GM21515 (cell line): Measurements from ENCODE around the gene HTRA2.
"Not testable (repeated sequence)": the region's sequence is repeated elsewhere in the genome, so short reads cannot be mapped to it uniquely, and the experiment has no call there.

Source experiments
- ATAC-seq: cut with Tn5 transposase; IDR thresholded peaks from one replicate; pipeline ENCODE4 v1.9.1; 2021; ENCODE audit not compliant: unreplicated experiment

The HTRA2 gene

DNA sequence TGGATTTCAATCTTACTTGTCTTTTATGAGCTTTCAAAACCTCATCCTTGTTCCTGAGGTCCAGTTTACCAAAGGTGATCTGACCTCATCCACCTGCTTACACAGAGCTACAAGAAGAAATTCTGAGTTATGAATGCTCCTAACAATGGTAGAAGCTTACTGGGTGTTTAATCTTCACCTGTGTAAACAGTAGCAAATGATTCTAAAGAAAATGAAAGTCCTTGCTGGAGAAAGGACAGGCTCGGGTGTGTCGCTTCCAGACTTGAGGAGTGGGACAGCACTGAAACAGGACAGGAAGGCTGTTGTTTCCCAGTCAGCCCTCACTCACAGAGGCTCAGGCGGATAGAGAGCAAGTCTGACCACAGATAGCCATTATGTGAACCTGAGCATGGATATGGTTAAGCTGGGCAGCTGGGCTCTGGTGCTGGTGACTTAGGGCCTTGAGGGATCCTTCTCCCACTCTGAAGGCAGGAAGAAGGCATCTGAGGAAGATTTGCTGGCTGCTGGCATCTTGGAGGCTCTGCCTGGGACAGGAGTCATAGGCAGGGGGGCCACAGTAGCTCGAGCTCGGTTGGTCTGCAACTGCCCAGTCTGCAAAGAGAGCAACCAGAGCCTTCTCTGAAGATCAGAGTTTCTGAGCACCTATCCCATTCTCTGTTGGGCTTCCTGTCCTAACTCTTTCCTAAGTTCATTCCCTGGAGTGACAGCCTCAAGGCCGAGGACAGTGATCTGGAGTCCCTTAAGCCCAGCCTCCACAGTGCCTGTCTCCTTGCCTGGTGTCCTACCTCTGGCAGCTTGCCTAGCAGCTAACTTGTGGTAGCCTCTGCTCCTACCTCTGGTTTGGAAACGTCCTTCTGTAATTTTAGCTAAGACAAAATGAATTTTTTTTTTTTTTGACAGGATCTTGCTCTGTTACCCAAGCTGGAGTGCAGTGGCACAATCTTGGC is 28.8 kb downstream of the HTRA2 start:
- no peak for ATAC-seq

DNA sequence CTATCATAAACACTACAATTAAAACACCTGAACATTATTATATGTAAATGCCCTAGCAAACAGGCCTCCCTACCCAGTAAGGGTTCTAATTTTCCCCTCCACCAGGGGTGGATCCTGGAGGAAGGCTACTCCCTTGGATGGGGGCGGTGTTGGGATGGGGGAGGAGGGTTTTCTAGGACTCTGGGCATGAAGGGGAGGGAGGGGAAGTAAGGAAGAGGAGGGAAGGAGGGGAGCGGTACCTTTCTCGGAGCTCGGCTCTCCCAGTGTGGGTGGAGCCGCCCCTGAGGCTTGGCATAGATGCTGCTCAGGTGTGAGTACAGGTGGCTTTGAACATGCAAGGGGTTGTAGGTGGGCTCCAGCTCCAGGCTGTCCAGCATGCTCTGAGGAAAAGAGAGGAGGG is 30.2 kb downstream of the HTRA2 start:
- ATAC-seq = no peak

DNA sequence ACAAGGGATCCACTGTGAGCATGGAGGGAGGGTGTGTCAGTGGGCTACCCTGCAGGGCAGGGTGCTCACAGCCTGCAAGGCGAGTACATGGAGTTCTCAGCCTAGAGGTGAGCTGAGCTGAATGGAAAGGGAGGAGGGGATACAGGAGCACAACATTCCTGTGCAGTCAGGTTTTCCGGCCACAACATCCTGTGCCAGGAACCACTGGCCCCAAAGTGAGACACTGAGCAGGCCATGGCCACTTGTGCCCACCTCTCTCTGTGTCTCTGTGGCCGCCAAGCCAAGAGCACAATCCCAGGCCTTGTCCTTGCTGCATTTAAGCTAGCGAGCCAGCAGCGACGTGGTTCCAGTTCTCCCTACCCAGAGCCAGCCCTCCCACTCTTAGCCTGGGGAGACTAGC is 30.9 kb downstream of the HTRA2 start:
- no peak for ATAC-seq

DNA sequence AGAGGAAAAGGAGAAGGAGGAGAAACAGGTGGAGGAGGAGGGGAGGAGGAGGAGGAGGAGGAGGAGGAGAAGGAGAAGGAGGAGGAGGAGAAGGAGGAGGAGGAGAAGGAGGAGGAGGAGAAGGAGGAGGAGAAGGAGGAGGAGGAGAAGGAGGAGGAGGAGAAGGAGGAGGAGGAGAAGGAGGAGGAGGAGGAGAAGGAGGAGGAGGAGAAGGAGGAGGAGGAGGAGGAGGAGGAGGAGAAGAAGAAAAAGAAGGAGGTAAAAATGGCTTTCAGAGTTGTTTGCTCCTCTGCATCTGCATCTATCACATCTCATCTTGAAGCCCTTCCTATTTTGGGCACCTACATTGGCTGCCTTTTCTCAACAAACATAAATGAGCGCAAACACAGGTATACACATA is 31.3 kb downstream of the HTRA2 start:
- ATAC-seq = not testable (repeated sequence)

DNA sequence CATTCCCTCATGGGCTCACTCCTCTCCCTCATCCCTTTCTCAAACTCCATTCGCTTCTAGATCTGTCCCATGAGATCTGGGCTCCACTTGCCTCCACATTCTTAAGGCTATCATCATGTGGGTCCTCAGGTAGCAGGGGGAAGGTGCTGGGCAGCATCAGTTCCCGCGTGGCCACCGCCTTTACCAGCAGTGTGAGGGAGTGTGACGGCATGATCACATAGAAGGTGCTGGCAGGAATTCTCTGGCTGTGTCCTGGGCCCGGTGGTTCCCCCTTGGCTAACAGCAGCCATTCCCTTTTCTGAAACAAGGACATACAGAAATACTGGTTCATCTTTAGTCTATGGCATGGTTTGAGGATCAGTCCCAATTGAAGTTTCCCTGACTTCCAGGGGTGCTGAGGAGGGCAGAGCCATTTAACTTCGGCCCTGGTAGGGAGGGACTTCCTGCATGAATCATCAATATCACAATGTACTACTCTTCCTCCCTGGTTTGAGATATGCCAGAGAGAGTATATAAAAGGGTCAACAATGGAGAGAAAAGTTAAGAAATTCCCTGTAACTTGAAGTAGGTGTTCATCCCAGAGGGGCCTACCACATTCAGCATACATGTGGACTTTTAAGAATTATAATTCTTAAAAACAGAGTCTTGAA is 32.5 kb downstream of the HTRA2 start:
- ATAC-seq = no peak

DNA sequence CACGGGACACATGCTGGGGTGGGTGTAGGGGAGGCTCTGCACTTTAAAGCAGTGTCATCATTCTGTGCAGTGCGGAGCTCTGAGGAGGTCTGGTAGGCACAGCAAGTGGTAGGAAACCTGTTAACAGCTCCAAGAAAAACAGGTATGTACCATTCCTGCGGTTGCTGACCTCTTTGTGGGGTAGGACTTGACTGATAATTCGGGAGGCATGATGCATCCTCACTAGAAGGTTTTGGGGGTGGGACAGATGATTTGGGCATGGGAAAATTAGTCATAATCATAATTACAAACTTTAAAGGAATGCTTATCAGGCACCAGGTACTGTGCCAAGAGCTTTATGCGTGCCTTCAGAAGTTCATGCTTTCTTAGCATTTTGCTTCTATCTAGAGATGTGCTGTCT is 34.5 kb downstream of the HTRA2 start:
- no peak for ATAC-seq

DNA sequence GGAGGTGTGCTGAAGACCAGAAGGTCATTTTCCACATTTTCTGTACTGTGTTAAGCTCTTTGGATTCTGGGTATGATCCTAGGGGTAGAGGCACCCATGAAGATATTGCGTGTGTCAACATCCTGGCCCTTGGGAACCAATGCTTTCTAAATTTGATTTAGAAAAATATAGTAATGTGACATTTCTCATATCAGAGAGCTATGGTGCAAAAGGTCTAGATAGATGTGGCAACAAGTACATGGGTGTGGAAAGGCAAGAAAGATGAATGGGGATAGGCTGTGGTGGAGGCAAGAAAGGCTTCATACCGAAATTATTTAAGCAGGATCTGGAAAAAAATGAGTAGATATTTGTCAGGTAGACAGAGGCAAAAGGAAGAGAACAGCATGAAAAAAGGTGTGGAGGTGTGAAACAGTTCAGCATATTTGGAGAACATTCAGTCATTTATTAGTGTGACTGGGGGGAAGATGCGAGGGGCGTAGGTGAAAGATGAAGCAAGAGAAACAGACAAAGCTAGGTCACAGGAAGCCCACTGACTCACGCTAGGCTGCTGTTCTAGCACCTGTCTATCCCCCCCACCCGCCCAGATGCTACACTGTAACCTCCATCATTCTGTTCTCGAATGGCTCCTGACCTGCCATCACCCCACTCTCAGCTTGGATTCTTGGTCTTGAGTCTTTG is 36.5 kb downstream of the HTRA2 start:
- no peak for ATAC-seq

DNA sequence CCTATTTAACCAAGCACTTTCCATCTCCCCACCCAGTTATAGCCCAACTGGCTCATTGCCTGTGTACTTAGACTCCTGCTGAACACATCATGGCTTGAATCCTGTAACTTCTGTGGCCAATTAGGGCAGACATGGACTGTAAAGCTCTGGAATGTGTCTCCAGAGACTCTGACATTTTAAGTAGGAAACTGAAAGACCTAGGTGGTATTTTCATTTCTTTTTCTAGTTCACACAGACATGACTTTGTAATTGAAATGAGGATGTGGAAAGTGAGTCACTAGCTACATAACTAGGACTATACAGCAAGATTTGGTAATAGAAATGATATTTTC is 37.0 kb downstream of the HTRA2 start:
- ATAC-seq = no peak

DNA sequence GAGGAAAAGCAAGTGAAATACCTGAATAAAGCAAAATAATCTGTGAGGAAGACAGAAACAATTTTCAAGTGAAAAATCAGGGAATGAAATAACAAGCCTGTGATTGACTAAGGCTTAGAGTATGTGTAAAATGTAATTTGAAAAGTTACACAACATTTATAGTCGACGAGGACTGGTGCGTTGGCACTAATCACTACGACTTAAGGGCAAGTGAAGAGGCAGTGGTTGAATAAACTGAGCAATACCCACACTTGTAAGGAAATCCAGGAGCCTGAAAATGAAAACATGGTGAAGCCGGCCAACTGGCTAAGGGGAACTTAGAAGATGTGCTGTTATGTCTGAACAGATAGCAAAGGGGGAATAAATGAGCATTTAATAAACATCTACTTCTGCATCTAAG is 38.1 kb downstream of the HTRA2 start:
- ATAC-seq = no peak

DNA sequence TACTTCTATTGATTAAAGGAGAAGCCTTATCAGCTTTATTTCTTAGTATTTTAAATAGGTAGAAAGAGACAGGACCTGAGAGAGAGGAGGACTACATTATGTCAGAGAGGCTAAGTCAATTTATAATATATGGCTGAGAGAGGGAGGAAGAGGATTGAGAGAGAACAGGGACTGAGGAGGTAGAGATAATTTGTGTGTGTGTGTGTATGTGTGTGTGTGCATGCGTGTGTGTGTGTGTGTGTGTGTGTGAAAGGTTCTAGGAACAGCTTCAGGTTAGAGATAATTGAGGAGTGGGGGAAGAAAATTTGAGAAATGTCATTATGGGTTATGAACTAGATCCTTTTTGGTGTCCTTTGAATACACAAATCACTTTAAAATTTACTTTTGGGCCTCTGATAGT is 40.0 kb downstream of the HTRA2 start:
- no peak for ATAC-seq

DNA sequence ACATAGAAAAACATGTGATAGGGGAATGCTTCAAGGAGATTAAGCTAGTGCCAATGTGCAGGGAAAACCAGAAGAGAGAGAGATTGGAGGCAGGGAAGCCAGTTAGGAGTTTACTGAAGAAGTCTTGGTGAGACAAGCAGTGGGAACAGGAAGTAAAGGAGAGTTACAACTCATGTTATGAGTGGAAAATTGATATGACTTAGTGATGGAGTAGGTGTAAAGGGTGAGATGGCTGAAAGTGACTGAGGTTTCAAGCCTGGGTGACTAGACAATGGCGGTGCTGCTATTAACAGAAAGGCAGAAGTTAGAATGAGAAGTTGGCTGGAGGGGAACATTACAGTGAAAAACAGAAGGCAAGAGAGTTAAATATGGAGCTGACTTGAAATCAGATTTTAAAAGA is 41.3 kb downstream of the HTRA2 start:
- ATAC-seq = peak; percentile 61

DNA sequence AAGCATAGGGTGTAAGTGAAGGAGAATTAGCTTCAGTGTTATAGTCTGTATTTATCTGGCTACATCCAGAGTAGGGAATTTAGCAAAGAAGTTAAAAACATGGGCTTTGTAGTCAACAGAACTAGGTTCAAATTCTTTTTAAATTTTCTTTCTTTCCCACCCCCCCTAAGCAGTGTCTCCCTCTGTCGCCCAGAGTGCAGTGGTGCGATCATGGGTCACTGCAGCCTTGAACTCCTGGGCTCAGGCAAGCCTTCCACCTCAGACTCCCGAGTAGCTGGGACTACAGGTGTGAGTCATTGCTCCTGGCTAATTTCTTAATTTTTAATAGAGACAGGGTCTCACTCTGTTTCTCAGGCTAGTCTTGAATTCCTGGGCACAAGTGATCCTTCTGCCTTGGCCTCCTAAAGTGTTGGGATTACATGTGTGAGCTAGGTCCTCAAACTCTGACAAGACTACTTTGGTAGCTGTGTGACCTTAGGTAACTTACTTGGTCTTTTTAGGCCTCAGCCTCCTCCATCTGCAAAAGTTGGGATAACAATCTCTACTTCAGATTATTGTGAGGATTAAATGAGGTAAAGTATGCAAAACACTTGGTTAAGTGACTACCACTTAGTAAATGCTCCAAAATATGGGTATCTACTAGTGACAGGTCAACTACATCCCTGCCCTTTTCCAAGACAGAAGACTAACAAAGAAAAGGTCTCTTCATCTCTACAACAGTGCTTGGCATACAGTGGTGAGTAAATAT is 42.6 kb downstream of the HTRA2 start:
- ATAC-seq = no peak

DNA sequence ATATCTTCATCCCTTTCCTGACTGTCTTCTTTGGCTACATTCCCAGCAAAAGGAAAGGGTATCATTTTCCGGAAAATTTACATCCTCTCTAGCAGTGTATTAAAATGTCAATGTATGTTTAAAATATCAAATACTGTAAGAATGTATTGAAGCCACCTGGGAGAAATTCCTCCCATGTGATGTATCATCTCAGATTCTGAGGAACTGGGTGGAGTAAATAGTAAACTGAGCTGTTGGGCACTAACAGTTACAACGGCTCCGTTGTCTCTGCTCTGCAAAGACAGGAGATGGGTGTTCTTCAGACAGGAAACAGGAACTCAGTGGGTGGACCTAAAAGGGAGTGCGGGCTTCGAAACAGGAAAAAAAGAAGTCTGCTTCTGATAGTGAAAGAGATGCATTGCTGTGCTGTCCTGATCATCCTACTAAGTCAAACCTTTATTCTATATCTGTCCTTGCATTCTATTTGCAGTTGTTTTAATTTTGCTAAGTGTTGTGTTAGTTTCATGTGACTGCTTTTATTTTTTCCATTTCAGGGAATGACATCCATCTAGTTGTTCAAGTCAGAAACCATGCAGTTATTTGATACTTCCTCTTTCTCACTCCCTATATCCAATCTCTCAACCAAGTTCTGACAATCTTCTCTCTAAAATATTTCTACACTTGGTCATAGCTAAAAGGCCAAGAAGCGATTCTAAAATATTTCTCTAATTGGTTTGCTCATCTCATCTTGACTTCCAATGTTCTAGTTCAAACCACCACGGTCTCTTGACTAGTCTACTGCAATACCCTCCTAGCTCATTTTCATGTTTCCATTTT is 44.2 kb downstream of the HTRA2 start:
- peak; percentile 49 for ATAC-seq

DNA sequence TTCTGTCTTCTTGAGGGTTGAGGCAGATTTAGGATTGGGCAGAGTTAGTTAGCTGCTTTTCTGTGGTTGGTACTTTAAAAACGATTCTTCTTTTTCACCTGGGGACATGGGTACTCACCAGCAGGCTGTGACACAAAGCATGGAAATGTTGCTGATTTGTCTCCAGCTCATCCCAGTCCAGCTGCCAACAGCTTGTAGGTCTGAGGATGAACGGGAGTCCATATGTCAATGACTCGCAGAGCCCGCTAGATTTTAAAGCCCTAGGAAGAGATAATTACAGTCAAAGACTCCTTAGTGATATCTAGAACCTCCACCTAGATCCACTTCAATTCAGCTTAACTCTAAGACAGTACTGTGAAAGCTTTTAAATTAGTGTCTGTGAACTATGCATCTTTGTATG is 45.6 kb downstream of the HTRA2 start:
- no peak for ATAC-seq

DNA sequence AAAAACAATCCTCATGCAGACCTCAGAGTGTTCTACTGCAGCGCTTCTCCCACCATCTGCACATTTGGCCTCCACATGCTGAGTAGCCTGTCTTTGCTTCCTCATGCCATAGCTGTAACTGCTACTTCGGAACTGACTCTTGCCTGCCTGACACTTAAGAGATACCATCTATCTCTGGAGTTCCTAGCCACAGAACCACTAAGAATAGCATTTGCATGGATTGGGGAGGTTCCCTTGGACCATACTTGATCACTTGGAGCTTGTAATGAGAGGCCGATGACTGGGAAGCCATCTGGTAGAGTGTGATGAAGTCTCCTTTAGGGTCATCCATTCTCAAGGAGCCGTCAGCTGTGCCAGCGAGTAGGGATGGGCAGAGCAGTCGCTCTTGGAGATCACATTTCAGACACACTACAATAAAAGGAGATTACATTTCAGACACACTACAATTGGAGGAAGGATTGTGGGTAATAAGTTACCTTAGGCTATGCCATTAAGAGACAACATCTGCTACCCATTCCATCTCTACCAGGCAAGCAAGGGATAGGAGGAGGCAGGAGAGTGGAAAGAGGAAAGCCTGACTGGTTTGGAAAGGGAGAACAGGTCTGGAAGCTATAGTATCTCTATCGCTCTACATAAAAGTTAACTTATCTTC is 46.6 kb downstream of the HTRA2 start:
- ATAC-seq = no peak

DNA sequence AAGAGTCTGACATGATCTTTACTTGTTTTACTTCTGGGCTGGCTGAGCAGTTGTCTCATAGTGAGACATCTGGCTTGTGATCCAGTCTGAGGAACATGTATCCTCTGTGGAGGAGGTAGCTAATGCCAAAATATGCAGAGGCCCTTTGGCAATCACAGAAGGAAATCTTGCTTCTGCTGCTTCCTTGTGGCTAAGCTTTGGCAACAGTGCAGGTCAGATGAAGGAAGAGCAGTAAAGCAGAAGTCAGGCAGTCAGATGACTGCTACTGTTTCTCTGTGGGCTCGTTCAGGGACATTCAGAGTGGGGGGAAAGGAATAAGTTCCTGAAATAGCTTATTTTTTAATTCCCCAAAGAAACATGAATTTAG is 47.1 kb downstream of the HTRA2 start:
- ATAC-seq = no peak

DNA sequence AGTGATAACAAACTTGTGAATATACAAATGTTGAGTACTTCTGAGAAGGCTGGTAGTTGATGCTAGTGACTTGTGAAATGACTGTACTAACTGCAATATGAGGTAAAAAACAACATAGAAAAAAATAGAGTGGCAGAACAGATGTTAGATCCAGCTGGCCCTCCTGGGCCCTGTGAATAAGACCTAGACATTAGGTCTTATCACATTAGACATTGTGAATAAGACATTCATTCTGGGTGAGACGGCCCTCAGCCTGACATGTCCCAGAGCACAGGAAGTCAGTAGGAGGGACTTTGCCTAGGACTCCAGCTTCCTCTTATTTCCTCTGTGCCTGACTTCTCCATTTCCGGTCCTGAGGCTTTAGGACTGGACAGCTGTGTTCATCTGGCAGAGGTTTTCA is 47.7 kb downstream of the HTRA2 start:
- ATAC-seq = no peak

DNA sequence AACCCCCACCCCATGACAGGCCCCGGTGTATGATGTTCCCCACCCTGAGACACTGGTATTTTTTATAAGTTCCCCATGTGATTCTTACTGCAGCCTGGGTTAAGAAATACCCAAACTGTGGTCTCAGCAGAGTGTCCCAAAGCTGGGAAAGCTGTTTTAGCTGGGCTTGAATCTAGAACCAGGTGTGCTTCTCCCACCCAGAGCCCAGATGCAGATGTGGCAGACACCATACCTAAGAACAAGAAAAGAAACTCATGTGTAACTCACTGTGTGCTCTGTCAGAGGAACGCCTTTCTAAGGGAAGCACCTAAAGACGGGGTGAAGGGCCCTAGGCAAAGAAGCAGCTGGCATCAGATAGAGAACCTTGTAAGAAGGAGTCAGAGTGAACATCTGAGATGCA is 48.7 kb downstream of the HTRA2 start:
- no peak for ATAC-seq

DNA sequence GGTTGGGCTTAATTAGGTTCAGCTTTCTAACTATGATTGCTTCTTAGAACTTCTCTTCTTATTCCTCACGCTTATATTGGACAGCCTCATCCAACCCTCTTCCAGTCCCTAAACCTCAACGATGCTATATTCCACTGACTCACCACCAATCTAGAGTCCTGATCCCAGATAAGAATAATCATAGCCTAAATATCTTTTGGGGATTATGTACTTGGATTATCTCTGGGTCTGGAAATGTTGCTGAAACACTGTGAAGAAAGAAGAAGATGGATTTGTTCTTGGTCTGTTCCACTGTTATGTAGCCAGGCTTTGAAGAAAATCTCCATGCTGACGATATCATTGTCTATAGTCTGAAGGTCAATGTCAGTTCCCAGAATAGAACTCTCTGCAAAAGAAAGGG is 51.7 kb downstream of the HTRA2 start:
- ATAC-seq = no peak

DNA sequence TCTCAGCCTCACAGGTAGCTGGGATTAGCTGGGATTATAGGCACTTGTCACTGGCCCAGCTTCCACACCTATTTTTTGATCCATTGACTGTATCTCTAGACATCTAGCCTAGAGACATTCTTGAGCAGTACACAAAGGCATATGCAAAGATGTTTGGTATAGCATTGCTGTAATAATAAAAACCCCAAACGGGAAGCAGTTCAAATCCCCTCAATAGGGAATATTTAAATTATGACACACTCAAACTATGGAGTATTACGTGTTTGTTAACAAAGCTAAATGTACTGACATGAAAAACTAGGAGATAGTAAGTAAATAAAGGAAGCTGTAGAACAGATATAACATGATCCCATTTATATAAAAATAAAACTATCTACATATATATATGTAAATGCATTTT is 52.5 kb downstream of the HTRA2 start:
- no peak for ATAC-seq
